Stimulated activated CD4-positive, alpha-beta T cell treated with anti-CD3 and anti-CD28 coated beads, Interleukin-12 subunit alpha, Interleukin-12 subunit beta, amount 100 ng/mL, for 24 hours (primary cell): ENCODE results near the gene GJC1.

ENCODE experiments used
- DNase-seq, 2 experiments: peaks; one replicate each; pipeline ENCODE4 v3.0.0-alpha.2; 2020; ENCODE audit warnings: low read depth in 2 of 2

The GJC1 gene

DNA sequence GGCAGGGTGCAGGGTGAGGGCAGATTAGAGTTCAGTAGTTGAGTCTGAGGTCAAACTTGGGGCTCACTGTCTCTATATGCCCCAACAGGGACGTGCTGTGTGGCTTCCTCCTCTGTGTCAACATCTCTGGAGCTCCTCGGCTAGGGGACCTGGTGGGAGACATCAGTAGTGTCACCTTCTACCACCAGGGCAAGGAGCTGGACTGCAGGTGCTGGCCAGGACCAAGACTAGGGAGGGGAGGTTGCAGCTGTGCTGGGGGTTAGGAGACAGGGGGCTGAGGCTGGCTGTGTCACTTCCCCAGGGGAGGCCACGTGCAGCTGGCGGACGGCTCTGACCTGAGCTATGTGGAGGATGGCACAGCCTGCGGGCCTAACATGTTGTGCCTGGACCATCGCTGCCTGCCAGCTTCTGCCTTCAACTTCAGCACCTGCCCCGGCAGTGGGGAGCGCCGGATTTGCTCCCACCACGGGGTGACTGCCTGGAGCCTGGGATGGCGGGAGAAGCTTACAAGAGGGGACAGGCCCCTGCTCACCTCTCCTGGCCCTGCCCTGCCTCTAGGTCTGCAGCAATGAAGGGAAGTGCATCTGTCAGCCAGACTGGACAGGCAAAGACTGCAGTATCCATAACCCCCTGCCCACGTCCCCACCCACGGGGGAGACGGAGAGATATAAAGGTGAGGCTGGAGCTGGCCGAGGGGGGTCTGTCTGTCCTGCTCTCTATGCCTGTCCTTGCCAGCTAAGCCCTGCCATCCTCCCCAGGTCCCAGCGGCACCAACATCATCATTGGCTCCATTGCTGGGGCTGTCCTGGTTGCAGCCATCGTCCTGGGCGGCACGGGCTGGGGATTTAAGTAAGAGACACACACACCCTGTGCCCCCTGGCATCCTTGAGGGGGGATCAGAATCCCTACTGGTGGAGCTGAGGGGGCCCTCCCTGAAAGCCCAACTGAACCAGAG, 52.4 kb downstream of the GJC1 start:
- no peak for DNase-seq

DNA sequence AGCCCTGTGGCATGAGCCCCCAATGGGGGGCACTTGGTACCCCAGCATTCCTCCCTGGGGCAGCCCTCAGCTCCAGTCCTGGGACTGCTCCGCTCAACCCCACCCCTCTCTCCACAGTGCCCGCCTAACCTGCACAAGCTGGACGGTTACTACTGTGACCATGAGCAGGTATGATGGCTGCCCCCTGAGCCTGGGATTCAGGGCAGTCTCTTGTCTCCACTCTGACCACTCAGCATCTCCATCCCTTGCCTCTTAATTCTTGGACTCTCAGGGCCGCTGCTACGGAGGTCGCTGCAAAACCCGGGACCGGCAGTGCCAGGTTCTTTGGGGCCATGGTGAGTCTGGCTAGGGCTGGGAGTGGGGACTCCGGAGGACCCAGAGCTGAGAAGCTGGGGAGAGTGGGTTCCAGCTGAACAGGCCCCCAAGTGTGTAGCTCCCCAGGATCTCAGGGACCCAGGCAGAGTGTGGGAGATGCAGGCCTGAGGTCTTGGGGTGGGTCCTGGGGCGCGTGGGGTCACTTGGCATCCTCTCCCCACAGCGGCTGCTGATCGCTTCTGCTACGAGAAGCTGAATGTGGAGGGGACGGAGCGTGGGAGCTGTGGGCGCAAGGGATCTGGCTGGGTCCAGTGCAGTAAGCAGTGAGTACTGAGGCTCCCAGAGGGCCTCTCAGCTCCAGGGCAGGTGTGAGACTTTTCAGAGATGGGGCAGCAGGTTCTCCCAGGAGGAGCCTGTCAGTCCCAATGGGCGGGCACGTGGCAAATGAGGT, 53.3 kb downstream of the GJC1 start:
- DNase-seq = no peak

DNA sequence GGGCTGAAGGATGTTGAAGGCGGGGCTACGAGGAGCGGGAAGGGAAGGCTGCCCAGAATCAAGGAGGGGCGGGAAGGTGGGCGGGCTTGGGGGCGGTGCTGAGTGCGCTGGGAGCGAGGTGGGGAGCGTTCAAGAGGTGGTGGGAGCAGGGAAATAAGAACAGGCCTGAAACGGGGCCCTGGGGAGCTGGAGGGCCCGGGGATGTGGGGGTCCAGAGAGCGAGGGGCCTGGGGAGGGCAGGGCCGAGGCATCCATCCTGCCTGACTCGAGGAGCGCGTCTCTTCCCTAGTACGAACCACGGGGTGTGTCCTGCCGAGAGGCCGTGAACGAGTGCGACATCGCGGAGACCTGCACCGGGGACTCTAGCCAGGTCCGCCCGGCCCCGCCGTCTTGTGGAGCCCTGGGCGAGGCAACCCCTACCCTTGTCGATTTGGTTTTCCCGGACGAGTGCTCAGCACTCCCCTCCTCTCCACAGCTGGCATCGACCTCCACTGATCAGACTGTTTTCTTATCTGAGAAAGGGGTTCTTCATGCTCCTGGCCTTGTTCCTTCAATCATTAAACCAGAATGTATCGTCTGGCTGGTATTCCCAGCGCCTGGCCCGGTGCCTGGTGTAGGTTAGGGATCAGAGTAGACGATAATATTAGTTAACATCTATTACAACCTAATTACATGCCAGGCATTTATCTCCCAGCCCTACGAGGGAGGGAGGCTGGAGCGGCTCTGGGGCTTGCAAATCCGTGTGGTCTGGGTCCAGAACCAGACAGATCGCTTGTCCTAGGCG, 54.1 kb downstream of the GJC1 start:
- DNase-seq = no peak

DNA sequence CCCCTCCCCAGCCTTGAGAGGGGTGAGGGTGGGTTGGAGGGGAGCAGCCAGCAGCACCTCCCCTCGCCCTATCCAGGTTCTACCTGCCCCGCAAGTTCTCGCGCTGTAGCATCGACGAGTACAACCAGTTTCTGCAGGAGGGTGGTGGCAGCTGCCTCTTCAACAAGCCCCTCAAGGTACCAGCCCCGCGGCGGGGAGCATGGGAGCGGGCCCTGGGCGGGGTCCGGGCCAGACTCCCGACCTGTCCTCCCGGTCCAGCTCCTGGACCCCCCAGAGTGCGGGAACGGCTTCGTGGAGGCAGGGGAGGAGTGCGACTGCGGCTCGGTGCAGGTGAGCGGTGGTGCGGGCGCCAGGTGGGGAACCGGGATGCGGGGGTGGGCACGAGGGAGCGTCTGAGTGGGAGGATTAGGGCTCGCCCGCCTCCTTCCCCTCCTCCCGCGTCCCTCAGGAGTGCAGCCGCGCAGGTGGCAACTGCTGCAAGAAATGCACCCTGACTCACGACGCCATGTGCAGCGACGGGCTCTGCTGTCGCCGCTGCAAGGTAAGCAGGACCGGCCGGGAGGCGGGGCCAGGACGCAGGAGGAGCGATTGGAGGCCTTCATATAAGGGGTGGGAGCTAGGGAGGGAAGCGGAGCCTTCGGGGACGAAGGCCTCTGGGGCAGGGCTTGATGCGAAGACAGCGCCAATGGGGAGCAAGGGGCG, 54.8 kb downstream of the GJC1 start:
- peak; percentile 95 to 99 for DNase-seq

GRCh38 chr17:44774271-44775135, 55.6 kb downstream of the GJC1 start:
- peak; percentile 76 to 94 for DNase-seq

- DNase-seq = no peak
These were observed 56.9 kb downstream of the GJC1 start for GRCh38 chr17:44773140-44773539.

GRCh38 chr17:44772308-44773045, 57.6 kb downstream of the GJC1 start:
- DNase-seq = no peak

DNA sequence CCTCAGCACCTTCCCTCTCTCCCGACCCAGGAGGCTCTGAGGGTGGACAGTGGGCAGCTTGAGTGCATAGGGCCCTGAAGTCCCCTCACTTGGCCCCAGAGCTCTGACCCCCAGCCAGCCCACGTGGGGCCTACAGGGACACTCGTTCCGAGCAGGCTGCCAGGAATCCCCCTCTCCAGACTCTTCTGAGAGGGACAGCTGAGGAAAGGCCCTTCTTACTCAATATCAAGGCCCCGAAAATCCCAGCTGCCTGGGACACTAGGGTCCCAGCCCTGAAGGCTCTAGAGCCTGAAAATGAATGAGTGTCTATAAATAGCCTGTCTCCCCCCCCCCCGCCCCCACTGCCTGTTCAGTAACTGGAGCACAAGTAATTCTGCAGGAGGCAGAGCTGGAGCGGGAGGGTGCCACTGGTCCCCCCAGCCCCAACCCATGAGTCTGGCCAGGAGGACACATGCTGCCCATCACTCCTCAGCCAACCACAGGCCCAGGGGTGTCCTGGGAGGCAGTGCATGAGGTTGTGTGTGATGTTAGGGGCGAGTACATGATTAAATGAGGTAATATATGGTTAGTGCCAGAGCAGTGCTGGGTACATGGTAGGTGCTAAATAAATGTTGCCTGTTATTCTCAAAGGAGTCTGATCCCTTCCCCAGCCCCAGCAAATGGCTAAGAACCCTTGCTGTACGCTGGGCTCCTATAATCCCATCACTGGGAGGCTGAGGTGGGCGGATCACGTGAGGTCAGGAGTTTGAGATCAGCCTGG, 59.7 kb downstream of the GJC1 start:
- DNase-seq = no peak

DNA sequence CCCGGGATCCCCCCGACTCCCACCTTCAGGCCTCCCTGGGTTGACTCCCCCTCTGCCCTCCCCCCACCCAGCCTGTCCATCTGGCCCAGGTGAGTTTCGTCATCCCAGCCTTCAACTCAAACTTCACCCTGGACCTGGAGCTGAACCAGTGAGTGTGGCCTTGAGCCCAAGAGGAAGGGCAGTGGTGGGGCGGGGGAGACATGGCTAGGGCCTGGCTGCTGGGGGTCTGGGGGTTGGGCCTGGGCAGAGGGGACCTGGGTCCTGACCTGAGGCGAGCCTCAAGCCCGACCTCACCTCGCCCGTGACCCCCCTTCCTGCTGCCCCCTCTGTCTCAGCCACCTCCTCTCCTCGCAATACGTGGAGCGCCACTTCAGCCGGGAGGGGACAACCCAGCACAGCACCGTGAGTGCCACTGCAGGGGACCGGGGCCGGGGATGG, 60.4 kb downstream of the GJC1 start:
- DNase-seq = no peak

GRCh38 chr17:44769230-44769629, 60.9 kb downstream of the GJC1 start:
- no peak for DNase-seq

DNA sequence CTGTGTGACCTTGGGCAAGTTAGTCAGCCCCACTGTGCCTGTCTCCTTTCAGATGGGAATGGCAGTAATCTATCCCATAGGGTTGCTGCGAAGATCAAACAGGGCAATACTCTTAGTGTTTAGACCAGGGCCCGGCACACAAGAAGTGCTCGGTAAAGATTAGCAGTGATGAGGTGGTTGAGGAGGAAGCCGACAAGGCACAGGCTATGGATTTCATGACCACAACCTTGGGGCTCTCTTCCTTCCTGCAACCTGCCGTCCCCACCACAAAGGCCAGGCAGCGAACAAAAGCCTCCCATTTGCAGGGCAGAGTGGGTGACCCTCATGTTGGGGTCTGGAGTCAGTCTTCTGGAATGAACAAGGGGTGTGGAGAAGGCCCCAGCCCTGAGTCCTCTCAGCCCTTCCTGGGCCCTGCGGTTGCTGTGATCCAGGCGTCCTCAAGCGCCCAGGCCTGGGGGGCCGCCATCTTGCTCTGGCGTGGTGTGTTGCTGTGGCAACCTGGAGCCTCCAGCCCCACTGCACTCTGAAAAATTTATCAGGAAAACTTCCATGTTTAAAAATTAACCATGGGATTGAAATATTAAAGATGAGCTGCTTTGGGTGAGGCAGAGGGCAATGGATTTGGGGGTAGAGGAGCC, 61.5 kb downstream of the GJC1 start:
- DNase-seq = no peak

GRCh38 chr17:44767493-44767892, 62.6 kb downstream of the GJC1 start:
- no peak for DNase-seq

GRCh38 chr17:44766409-44767038, 63.6 kb downstream of the GJC1 start:
- no peak for DNase-seq

- no peak for DNase-seq
These were observed 64.1 kb downstream of the GJC1 start for GRCh38 chr17:44765965-44766364.

GRCh38 chr17:44763170-44763569, 66.9 kb downstream of the GJC1 start:
- no peak for DNase-seq

GRCh38 chr17:44761932-44762810, 67.9 kb downstream of the GJC1 start:
- no peak for DNase-seq
